HG03378 (cell line): ENCODE data around the gene GNG7.
"Not testable (repeated sequence)": the region's sequence is repeated elsewhere in the genome, so short reads cannot be mapped to it uniquely, and the experiment has no call there.

Source experiments
- ATAC-seq: cut with Tn5 transposase; IDR thresholded peaks from one replicate; pipeline ENCODE4 v1.9.1; 2021; ENCODE audit warnings: mild to moderate bottlenecking, moderate library complexity; ENCODE audit not compliant: unreplicated experiment

GNG7 gene

GRCh38 chr19:2714102-2714501 is 11.6 kb upstream of the GNG7 start:
- not testable (repeated sequence) for ATAC-seq

DNA sequence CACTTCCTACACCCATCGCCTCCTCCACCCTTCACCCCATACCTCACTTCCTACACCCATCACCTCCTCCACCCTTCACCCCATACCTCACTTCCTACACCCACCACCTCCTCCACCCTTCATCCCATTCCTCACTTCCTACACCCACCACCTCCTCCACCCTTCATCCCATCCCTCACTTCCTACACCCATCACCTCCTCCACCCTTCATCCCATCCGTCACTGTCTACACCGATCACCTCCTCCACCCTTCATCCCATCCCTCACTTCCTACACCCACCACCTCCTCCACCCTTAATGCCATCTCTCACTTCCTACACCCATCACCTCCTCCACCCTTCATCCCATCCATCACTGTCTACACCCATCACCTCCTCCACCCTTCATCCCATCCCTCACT is 10.7 kb upstream of the GNG7 start:
- ATAC-seq: not testable (repeated sequence)

GRCh38 chr19:2711875-2712205 is 9.3 kb upstream of the GNG7 start:
- ATAC-seq: no peak

GRCh38 chr19:2711172-2711874 is 8.8 kb upstream of the GNG7 start:
- ATAC-seq: no peak

GRCh38 chr19:2706251-2706650 is 3.8 kb upstream of the GNG7 start:
- no peak for ATAC-seq

GRCh38 chr19:2703691-2704216 is 1.3 kb upstream of the GNG7 start:
- no peak for ATAC-seq

DNA sequence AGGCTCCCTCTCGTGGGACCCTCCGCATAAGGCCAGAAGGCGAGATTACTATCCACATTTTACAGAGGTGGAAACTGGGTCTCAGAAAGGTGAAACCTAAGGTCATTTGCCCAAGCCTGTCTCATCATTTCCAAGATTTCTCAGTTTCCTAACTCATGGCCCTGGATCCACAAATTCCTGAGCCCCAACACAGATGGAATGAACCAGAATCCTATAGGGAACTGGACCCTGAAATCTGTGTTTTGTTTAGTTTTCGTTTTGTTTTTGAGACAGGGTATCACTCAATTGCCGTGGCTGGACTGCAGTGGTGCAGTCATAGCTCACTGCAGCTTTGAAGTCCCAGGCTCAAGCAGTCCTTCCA is 563 bp upstream of the GNG7 start:
- ATAC-seq: no peak

DNA sequence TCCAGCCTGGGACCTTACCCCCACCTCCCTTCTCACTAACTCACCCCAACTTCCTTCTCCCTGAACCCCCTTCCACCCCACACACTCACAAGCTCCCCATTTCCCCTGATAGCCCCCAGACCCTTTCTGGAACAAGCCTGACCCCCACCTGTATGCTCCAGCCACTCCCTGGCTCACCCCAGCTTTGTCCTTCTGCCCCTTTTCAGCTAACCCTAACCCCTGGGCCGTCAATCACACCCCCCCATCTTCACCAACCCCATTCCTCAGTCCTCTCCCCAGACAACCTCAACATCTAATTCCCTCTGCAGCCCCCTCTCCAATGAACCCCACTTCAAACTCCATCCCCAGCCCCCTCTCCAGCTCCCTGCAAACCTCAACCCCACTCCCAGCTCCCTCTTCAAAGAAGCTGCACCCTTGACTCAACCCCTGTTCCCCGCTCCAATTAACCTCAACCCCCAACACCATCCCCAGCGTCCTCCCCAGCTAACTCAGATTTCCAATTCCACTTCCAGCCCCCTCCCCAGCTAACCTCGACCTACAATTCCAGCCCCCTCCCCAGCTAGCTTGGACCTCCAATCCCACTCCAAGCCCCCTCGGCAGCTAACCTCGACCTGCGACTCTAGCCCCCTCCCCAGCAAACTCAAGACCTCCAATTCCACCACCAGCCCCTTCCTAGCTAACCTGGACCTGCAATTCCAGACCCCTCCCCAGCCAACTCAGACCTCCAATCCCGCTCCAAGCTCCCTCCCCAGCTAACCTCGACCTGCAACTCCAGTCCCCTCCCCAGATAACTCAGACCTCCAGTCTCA is 929 bp downstream of the GNG7 start:
- ATAC-seq: no peak

DNA sequence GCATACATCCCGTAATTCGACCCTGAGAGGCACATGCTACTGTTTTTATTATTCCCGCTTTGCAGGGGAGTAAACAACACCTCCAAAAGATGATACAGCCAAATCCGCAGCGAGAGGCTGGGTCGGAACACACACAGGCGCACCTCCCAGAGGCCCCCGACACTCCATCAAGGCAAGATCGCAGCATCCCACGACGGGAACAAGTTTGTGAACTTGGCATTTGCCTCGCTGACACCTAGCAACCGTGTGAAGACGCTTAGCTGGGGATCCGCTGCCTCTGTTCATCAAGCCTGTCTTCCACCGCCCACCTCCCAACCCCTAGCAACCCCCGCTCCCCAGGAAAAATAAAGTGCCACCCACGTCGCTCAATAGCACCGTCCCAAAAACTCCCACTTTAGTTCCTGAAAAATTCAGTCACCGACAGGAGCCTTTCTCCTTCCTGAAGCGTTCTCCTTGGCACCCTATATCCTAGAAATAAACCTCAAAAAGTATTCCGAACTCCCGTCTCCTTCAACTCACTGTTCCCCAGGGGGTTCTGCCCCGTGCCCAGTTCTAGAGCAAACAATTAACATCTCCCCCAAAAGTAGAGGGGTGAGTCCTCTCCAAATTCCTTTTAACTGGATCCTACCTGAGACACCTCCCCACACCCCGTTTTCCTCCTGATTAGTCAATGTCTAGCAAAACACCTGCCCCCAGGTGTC is 1.7 kb downstream of the GNG7 start:
- ATAC-seq: no peak

DNA sequence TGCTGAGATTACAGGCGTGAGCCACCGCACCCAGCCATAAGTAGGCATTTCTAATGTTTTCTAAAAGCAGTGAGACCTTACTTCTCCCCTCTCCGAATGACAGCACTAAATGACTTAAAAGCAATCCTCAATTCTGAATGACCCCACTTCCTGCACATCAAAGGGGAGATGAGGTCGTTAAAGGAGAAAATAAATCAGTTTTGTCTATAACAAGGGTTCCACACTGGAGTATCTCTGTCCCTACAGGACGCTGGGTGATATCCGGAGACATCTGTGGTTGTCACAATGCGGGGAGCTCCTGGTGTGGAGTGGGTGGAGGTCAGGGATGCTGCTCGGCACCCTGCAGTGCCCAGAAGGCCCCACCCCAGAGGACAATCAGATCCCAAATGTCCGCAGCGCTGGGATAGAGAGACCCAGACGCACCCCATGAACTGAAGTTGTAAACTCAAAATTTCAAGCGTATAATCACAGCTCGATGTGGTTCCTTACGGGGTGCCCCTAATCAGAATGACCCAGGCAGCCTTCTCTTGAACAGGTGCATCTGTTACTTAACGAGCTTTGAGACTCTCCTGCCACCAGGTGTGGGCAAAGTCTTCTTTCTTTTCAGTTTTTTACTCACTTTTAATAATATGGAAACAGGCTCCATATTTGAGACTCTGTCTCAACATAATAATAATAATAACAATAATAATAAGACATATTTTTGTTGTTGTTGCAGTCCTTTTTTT is 2.9 kb downstream of the GNG7 start:
- ATAC-seq: no peak

GRCh38 chr19:2694196-2694595 is 8.3 kb downstream of the GNG7 start:
- no peak for ATAC-seq

- ATAC-seq: no peak
Measured at GRCh38 chr19:2693492-2694160, 8.9 kb downstream of the GNG7 start.

DNA sequence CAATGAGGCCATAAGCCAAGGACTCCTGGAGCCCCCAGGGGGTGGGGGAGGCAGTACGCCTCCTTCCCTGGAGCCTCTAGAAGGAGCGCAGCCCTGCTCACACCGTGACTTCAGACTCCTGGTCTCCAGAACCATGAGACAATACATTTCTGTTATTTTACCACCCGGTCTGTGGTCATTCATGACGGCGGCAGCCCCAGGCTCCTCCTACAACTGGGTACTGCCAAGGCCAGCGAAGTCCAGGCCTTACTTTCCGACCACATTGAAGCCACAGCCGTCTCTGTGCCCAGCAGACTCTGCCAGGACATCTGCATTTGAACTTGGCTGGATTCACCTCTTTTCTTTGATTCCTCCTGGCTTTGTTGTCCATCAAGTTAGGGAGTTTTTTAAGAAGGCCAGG is 10.5 kb downstream of the GNG7 start:
- no peak for ATAC-seq

DNA sequence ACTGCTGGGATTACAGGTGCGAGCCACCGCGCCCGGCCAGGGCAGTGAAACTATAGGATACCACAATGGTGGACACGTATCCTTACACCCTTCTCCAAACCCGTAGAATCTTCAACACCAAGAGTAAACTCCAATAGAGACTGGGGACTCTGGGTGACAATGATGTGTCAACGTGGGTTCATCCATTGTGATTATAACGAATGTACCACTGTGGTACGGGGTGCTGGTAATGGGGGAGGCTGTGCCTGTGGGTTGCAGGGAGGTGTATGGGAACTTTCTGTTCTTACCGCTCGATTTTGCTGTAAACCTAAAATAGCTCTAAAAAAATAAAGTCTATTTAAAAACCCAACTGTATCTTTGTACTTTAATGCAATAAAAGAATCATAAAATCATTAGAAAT is 11.6 kb downstream of the GNG7 start:
- ATAC-seq: no peak

DNA sequence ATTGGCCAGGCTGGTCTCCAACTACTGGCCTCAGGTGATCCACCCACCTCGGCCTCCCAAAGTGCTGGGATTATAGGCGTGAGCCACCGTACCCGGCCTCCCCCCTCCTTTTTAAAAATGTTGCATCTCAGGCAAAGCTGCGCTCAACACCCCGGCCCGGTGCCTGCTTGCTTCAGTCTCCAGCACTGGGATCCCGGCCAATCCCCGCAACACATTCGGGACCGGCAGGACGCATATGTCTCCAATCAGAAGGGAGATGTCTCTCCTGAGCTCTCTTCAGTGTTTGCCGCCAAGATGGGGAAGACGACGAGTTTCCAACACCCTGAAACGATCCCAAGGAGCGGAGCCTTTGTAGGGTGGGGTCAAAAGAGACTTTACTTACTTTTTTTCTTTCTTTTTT is 16.1 kb downstream of the GNG7 start:
- ATAC-seq: no peak

GRCh38 chr19:2685204-2685704 is 17.2 kb downstream of the GNG7 start:
- ATAC-seq: no peak

- ATAC-seq: no peak
Measured at GRCh38 chr19:2683430-2684003, 19.0 kb downstream of the GNG7 start.

DNA sequence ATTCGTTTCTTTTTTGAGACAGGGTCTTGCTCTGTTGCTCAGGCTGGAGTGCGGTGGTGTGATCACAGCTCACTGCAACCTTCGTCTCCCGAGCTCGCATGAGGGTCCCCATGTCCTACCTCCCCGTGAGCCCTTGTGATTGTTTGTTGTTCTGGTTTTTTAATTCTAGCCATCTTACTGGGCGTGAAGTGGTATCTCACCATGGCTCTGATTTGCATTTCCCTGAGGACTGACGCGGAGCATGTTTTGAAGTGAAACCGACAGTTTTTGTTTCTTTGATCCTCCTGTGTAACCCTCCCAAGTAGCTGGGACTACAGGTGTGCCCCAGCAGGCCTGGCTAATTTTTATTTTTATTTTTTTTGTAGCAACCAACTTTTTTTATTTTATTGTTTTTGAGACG is 21.7 kb downstream of the GNG7 start:
- no peak for ATAC-seq

GRCh38 chr19:2679439-2679838 is 23.1 kb downstream of the GNG7 start:
- ATAC-seq: no peak

DNA sequence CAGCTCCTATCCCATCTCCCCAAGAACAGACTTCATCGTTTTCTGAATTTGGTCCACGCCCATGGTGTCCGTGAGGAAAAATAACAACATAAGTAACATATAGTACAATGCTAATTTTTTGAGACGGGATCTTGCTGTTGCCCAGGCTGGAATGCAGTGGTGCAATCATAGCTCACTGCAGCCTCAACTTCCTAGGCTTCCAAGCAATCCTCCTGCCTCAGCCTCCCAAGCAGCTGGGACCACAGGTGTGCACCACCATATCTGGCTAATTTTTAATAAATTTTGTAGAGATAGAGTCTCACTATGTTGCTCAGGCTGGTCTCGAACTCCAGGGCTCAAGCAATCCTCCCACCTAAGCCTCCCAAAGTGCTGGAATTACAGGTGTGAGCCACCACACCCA is 23.5 kb downstream of the GNG7 start:
- not testable (repeated sequence) for ATAC-seq
